RWPE1 (cell line): ENCODE results near the gene MAML3.

Source experiments
- CTCF ChIA-PET: fragments of 350-600 bp; sonication (Branson Sonifier 250); formaldehyde crosslinking; extraction: SDS; loops from one replicate; lab custom pipeline; 2021; lab: Yijun Ruan, JAX
- POLR2A ChIA-PET: fragments of 400-600 bp; formaldehyde crosslinking; extraction: SDS; loops from one replicate; lab custom pipeline; 2020; ENCODE audit warnings: antibody characterized with exemption; ENCODE audit not compliant: low non-redundant PET; lab: Yijun Ruan, JAX
- DNase-seq: peaks from one replicate; pipeline ENCODE4 v3.0.0; 2012; ENCODE audit warnings: low spot score
- H3K27ac ChIP-seq: fragments of 450-650 bp; 2 replicates; pipeline ENCODE4 v1.5.1; 2017
- TF ChIP-seq, protein P1 (sequence below): fragments of 450-650 bp; conservative IDR thresholded peaks from 2 replicates; pipeline ENCODE4 v1.5.1; 2017; ENCODE audit warnings: low read depth, mild to moderate bottlenecking

Gene MAML3

DNA sequence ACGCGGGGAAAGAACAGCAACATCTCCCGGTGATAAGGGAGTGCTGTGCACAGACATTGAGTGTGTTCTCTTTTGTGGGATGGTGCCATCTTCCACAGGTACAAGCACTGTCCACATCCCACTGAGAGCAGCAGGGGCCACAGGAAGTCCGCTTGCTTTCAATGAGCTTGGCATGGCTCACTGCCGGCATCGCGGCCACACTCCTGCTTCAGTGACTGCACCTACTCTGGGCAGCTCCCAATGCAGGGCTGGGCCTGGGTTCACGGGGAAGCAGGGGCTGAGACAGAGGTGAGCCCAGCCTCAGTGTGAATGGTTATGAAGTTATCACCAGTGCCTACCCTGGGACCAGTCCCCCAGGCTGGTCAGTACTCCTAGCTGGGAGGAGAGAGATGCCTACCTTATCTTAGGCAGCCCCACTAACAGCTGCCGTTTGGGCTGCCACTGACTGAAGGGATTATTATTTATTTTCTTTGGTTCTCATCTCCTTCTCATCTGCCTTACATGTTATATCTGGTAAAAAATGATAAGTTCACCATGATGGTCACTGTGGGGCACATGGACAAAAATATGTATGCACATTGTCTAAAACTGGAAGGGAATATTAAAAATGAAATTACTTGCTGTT, 389.2 kb downstream of the MAML3 start:
- no peak overlapping the region for H3K27ac ChIP-seq
- CTCF ChIA-PET = interaction anchor here (0.6 to 0.7 kb wide), 4 partner anchors 30 to 235 kb away, joined by 3 to 4 read pairs (median 3); no protein-coding TSS in a partner anchor
- POLR2A ChIA-PET = no interaction called here
- TF ChIP-seq, protein P1, sequence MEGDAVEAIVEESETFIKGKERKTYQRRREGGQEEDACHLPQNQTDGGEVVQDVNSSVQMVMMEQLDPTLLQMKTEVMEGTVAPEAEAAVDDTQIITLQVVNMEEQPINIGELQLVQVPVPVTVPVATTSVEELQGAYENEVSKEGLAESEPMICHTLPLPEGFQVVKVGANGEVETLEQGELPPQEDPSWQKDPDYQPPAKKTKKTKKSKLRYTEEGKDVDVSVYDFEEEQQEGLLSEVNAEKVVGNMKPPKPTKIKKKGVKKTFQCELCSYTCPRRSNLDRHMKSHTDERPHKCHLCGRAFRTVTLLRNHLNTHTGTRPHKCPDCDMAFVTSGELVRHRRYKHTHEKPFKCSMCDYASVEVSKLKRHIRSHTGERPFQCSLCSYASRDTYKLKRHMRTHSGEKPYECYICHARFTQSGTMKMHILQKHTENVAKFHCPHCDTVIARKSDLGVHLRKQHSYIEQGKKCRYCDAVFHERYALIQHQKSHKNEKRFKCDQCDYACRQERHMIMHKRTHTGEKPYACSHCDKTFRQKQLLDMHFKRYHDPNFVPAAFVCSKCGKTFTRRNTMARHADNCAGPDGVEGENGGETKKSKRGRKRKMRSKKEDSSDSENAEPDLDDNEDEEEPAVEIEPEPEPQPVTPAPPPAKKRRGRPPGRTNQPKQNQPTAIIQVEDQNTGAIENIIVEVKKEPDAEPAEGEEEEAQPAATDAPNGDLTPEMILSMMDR = no peak
- no peak for DNase-seq

DNA sequence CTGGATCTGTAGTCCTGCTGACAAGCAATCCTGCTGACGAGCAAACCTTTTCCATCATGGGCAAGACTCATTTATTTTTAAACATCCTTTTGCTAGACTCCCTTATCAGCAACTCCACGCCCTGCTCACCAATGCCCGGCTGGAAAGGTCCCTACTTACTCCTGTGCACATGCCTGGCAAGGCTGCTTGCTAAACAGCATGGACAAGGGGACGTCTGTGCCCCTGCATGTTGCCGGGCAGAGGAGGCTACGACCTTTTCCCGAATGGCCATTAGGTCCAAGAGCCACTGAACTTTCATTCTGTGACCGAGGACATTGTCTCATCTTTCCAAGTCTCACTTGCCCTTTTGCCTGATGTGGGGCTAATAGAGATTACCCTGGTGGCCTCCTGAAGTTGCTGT, 389.8 kb downstream of the MAML3 start:
- no peak overlapping the region for H3K27ac ChIP-seq
- CTCF ChIA-PET = interaction anchor here (0.6 to 0.7 kb wide), 2 partner anchors 30 to 37 kb away, joined by 3 to 4 read pairs; no protein-coding TSS in a partner anchor
- no peak for DNase-seq
- POLR2A ChIA-PET = no interaction called here
- TF ChIP-seq, protein P1 = no peak

DNA sequence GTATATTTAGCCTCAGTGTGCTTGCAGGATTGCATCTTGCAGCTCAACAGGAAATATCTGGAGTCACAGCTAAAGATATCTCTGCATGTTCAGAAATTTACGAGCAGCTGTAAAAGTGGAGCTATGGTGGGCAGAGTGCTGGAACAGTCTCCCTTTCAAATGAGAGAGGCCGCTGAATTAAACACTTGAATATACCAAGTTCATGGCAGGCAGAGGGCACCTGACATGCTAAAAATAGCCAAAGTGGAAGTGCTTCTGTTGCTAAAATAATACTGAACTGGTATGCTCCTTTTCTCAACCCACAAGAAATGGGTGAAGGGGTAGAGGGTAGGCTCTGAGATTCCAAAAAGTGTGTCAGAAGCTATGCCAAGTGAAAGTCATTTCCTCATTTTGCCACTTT, 390.3 kb downstream of the MAML3 start:
- ChIA-PET CTCF (no interaction called here), POLR2A (no interaction called here)
- TF ChIP-seq, protein P1 = no peak
- DNase-seq = no peak
- H3K27ac ChIP-seq = no peak overlapping the region

DNA sequence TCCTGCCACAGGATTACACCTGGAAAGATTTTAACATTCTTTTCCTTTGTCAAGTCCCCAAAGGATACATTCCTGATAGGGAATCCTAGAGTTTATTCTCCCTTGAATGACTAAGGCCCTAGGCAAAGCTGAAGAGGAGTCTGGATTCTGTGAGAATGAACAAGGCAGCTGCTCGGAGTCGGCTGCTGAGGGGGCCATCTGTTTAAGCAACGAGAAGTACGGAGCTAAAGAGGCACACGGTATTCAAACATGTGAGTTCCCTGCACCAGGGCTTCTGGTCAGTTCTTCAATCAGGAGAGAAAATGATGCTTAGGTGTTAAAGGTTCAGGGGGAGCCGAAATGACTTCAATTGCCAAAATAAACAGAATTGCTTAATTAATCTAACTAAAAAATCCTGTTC, 390.8 kb downstream of the MAML3 start:
- DNase-seq = no peak
- POLR2A ChIA-PET = no interaction called here
- no peak overlapping the region for H3K27ac ChIP-seq
- CTCF ChIA-PET = no interaction called here
- TF ChIP-seq, protein P1 = no peak

DNA sequence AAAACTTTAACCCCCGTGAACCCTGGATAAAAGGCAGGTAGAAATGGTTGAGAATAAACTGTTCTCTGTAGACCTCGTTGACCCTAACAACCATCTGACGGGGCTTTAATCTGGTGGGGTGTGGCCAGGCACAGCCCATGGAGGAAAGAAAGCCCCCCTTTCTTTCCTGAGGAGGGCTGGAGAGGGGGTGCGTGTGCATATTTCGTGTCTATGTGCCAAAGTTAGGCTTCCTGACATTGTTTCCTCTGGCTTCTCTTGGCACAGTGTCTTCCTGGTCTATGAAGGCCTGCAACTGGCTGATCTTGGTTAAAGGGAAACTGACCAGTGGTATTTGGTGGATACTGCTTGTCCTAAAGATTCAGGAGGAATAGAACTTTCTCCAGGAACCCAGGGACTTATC, 391.3 kb downstream of the MAML3 start:
- no peak for DNase-seq
- TF ChIP-seq, protein P1 = no peak
- POLR2A ChIA-PET = no interaction called here
- CTCF ChIA-PET = interaction anchor here (0.5 kb wide), 1 partner anchor 225 kb away, joined by 4 read pairs; no protein-coding TSS in a partner anchor
- no peak overlapping the region for H3K27ac ChIP-seq

DNA sequence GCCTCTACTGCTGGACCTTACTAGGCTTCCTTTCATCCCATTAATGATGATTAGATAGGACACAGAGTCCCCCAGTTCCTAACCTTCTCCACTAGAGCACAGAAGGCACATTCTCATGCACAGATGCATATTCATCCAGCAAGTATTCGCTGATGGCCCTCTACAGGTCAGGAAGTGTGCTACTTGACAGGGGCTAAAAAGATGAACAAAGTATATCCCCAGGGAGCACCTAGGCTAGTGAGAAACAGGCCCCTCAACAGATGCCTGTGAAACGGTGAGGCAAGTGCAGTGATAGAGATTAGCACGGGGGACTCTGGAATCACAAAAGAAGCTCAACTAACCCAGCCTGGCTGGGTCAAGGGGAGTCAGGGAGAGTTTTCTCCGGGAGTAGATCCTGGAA, 392.5 kb downstream of the MAML3 start:
- POLR2A ChIA-PET = interaction anchor here (0.6 kb wide), 1 partner anchor 512 kb away, joined by 3 read pairs; no protein-coding TSS in a partner anchor
- TF ChIP-seq, protein P1 = no peak
- DNase-seq = peak; percentile 38
- H3K27ac ChIP-seq = no peak overlapping the region
- CTCF ChIA-PET = interaction anchor here (0.6 kb wide), 2 partner anchors 45 to 103 kb away, joined by 3 to 4 read pairs; no protein-coding TSS in a partner anchor
